ENCODE results near the gene FHAD1.

FHAD1 gene

DNA sequence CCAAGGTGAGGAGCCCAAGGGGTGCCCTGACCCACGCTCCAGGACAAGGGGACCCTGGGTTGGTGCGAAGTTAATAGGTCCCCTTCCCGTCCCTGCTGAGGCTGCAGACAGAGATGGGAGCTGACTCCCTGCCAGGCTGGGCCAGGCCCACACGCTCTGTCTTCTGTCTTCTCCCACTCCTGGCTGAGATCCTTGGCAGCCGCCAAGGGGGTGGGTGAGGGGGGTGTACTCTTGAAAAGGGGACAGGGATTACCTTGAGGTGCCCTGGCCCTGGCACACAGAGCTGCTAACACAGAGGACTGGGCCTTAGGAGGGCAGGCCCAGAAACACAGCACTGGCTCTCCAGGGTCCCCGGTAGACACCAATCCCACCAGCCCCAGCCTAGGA lies 180.2 kb downstream of the FHAD1 start:
- in situ Hi-C loops (cut with MboI; ENCODE audit: low sequenced_read_pairs) = loop anchor here (5.0 to 25.0 kb wide), 2 partner anchors 100 to 290 kb away; no protein-coding TSS in a partner anchor

DNA sequence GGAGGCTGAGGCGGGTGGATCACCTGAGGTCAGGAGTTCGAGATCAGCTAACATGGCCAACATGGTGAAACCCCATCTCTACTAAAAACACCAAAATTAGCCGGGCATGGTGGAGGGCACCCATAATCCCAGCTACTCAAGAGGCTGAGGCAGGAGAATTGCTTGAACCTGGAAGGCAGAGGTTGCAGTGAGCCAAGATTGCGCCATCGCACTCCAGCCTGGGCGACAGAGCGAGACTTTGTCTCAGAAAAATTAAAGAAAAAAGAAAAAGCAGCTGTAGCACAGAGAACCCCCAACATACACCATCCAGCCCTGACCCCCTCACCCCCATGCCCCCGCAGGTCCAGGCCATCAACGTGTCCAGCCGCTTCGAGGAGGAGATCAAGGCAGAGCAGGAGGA lies 181.2 kb downstream of the FHAD1 start:
- in situ Hi-C loops (cut with MboI; ENCODE audit: low sequenced_read_pairs) = loop anchor here (5.0 to 25.0 kb wide), 2 partner anchors 101 to 291 kb away; no protein-coding TSS in a partner anchor

DNA sequence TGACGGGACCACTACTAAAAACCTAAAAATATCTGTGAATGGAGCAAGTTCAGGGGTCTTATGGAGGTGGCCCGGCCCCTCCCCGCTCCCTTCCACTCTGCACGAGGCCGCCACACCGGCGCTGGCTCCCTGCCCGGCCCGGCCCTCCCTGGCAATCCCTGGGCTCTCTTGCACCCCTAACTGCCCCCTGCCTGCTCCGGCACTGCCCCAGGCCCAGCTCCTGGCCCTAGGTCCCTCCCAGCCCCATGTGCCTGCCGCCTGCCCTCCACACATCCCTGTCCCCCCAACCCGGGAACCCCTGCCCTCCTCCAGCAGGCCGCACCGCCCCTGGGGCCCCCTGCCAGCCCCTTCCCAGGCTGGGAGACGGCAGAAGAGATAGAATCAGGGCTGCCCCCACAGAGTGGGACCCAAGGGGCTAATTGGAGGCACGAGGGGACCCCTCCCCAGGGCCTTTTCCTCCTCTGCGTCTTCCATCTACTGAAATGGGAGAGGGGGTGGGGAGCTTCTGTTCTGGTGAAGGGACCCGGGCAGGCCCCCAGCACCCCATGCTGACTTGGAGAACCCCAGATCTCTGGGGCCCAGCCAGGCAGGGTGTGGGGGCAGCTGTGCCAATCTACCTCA lies 181.9 kb downstream of the FHAD1 start:
- in situ Hi-C loops (cut with MboI; ENCODE audit: low sequenced_read_pairs) = loop anchor here (5.0 to 25.0 kb wide), 2 partner anchors 102 to 292 kb away; no protein-coding TSS in a partner anchor

DNA sequence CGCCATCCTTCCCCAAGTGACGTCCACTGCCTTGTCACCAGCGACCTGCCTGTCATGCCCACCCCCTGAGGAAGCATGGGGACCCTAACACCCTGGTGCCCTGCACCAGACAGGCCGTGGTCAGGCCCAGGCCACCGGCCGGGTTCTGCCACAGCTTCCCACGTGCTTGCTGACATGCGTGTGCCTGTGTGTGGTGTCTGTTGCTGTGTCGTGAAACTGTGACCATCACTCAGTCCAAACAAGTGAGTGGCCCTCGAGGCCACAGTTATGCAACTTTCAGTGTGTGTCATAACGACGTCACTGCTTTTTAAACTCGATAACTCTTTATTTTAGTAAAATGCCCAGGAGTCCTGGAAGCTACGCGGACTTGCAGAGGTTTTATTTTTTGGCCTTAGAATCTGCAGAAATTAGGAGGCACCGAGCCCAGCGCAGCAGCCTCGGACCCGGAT lies 182.7 kb downstream of the FHAD1 start:
- in situ Hi-C loops (cut with MboI; ENCODE audit: low sequenced_read_pairs) = loop anchor here (5.0 to 25.0 kb wide), 2 partner anchors 102 to 292 kb away; no protein-coding TSS in a partner anchor

GRCh38 chr1:15430787-15431570 lies 184.0 kb downstream of the FHAD1 start:
- in situ Hi-C loops (cut with MboI; ENCODE audit: low sequenced_read_pairs) = loop anchor here (25.0 kb wide), 1 partner anchor 294 kb away; no protein-coding TSS in a partner anchor

DNA sequence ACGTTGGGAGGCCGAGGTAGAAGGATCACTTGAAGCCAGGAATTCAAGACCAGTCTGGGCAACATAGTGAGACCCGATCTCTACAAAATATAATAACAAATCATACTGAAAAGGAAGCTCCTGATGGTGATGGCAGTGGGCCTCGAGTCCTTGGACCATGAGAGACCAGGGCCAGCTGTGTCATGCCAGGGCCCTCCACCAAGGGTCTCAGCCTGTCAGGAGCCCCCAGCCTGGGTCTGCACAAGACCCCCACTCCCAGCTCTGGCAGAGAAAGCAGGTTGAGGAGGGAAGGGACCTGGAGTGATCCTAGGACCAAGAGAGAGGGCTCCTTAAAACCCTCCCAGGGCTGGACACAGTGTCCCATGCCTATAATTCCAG lies 184.5 kb downstream of the FHAD1 start:
- in situ Hi-C loops (cut with MboI; ENCODE audit: low sequenced_read_pairs) = loop anchor here (25.0 kb wide), 1 partner anchor 294 kb away; no protein-coding TSS in a partner anchor

DNA sequence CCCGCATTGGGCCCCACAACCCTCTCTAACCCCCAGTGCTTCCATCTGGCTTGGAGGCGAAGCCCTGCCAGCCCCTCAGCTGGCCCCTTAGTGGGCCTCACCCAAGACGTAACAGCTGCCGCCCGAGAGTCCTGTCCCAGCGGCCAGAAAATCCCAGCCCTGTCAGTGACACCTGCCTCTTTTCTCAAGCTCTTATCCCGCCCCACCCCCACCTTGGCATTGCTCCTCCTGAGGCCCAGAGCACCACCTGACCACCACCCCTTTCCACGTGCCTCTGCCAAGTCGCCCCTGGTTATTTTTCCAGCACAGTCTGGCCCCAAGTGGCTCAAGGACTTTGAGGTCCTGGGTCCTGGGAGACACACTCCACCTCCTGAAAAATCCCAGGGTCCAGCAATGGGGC lies 185.3 kb downstream of the FHAD1 start:
- in situ Hi-C loops (cut with MboI; ENCODE audit: low sequenced_read_pairs) = loop anchor here (25.0 kb wide), 1 partner anchor 295 kb away; no protein-coding TSS in a partner anchor

DNA sequence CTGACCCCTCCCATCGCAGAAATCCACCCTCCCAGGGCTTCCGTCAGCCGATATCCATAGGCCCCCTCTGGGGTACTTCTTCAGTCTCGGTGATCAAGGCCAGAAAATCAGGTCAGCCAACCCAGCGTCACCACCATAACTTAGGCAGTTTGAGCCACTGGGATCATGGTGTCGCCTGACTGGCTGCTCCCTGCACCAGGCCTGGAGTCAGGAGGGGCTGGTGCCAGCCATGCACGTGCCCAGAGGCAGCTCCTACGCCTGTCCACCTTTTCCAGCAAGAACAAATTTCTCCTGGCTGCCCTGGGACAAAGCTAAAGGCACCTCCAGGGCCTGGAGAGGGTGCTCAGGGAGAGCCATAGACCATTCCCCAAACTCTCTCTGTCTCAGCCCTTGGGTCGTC lies 186.4 kb downstream of the FHAD1 start:
- in situ Hi-C loops (cut with MboI; ENCODE audit: low sequenced_read_pairs) = loop anchor here (25.0 kb wide), 1 partner anchor 296 kb away; no protein-coding TSS in a partner anchor

- in situ Hi-C loops (cut with MboI; ENCODE audit: low sequenced_read_pairs) = loop anchor here (25.0 kb wide), 1 partner anchor 297 kb away; no protein-coding TSS in a partner anchor
Measured at GRCh38 chr1:15434739-15435138, 187.7 kb downstream of the FHAD1 start.

GRCh38 chr1:15435239-15436077 lies 188.4 kb downstream of the FHAD1 start:
- in situ Hi-C loops (cut with MboI; ENCODE audit: low sequenced_read_pairs) = loop anchor here (25.0 kb wide), 1 partner anchor 298 kb away; no protein-coding TSS in a partner anchor

- in situ Hi-C loops (cut with MboI; ENCODE audit: low sequenced_read_pairs) = loop anchor here (25.0 kb wide), 1 partner anchor 300 kb away; no protein-coding TSS in a partner anchor
Measured at GRCh38 chr1:15436881-15437442, 189.9 kb downstream of the FHAD1 start.

- in situ Hi-C loops (cut with MboI; ENCODE audit: low sequenced_read_pairs) = loop anchor here (25.0 kb wide), 1 partner anchor 302 kb away; no protein-coding TSS in a partner anchor
Measured at GRCh38 chr1:15439325-15439724, 192.3 kb downstream of the FHAD1 start.

DNA sequence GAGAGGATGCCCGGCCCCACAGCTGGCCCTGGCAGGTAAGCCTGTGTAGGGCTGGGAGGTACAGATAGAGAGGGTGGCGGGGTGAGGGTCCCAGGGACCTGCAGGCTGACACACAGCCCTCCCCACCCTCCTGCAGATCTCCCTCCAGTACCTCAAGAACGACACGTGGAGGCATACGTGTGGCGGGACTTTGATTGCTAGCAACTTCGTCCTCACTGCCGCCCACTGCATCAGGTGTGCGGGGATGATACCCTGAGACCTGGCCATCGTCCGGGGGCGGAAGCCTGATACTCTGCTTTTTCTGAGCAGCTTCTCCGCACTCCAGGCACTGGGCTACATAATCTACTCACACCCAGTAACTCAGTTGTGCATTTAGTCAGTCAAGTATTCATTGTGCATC lies 193.3 kb downstream of the FHAD1 start:
- in situ Hi-C loops (cut with MboI; ENCODE audit: low sequenced_read_pairs) = loop anchor here (25.0 kb wide), 1 partner anchor 303 kb away; no protein-coding TSS in a partner anchor

- in situ Hi-C loops (cut with MboI; ENCODE audit: low sequenced_read_pairs) = loop anchor here (25.0 kb wide), 1 partner anchor 304 kb away; no protein-coding TSS in a partner anchor
Measured at GRCh38 chr1:15441247-15441646, 194.2 kb downstream of the FHAD1 start.

DNA sequence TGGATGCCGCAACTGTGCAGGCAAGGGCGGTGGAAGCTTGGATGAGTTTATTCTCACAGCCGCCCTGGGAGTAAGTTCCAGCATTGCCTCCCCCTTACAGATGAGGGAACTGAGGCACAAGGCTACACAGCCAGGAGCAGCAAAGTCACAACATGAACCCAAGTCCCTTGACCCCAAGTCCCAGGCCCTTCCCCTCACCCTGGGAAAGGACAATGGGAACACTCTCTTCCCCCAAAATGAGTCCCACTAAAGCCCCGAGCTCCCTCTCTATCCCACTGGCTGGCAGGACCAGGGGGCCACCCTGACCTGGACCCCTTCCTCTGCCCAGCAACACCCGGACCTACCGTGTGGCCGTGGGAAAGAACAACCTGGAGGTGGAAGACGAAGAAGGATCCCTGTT lies 195.1 kb downstream of the FHAD1 start:
- in situ Hi-C loops (cut with MboI; ENCODE audit: low sequenced_read_pairs) = loop anchor here (25.0 kb wide), 1 partner anchor 305 kb away; no protein-coding TSS in a partner anchor

DNA sequence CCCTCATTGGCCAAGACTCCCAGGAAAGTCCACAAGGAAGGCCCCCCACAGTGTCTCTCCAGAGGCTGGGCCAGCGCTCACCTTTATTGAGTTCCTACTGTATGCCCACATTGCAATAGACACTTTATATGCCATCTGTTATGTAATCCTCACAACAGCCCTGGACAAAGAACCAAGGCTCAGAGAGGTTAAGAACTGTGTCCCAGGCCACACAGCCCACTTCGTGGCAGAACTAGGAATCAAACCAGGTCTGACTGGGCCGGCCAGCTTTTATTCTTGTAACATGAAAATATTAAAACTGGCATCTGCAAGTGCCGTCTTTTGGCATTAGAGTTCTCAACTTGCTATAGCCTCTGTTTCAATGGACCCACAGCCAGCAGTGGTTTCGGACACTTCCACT lies 195.7 kb downstream of the FHAD1 start:
- in situ Hi-C loops (cut with MboI; ENCODE audit: low sequenced_read_pairs) = loop anchor here (25.0 kb wide), 1 partner anchor 305 kb away; no protein-coding TSS in a partner anchor

DNA sequence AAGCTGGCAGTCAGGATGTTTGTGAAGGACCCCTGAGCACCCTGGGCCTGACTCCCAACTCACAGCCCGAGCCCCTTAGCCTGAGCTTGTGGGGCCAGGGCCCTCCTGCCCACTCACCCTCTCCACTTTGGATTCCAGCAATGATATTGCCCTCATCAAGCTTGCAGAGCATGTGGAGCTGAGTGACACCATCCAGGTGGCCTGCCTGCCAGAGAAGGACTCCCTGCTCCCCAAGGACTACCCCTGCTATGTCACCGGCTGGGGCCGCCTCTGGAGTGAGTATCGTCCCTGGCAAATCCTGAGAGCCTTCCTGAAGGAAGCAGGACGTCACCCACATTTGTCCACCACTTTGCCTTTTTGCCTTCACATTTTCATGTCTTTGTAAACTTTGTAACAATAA lies 196.3 kb downstream of the FHAD1 start:
- in situ Hi-C loops (cut with MboI; ENCODE audit: low sequenced_read_pairs) = loop anchor here (25.0 kb wide), 1 partner anchor 306 kb away; no protein-coding TSS in a partner anchor

GRCh38 chr1:15444468-15445389 lies 197.7 kb downstream of the FHAD1 start:
- in situ Hi-C loops (cut with MboI; ENCODE audit: low sequenced_read_pairs) = loop anchor here (25.0 kb wide), 1 partner anchor 307 kb away; no protein-coding TSS in a partner anchor
